Measurements from ENCODE around the gene MAD1L1.

The MAD1L1 gene

GRCh38 chr7:2156756-2157472, 75.8 kb downstream of the MAD1L1 start:
- no peak for DNase-seq (ENCODE audit: low spot score)

- no peak for DNase-seq (ENCODE audit: low spot score)
These were observed 77.9 kb downstream of the MAD1L1 start for GRCh38 chr7:2154831-2155230.

- DNase-seq (ENCODE audit: low spot score) = no peak
These were observed 78.6 kb downstream of the MAD1L1 start for GRCh38 chr7:2154121-2154520.

GRCh38 chr7:2152646-2153045, 80.1 kb downstream of the MAD1L1 start:
- DNase-seq (ENCODE audit: low spot score) = no peak

- DNase-seq (ENCODE audit: low spot score) = no peak
These were observed 80.7 kb downstream of the MAD1L1 start for GRCh38 chr7:2151801-2152612.

- DNase-seq (ENCODE audit: low spot score) = no peak
These were observed 81.5 kb downstream of the MAD1L1 start for GRCh38 chr7:2151237-2151636.

- DNase-seq (ENCODE audit: low spot score) = no peak
These were observed 82.3 kb downstream of the MAD1L1 start for GRCh38 chr7:2150445-2150815.

GRCh38 chr7:2149672-2150444, 82.9 kb downstream of the MAD1L1 start:
- DNase-seq (ENCODE audit: low spot score) = no peak

- no peak for DNase-seq (ENCODE audit: low spot score)
These were observed 83.9 kb downstream of the MAD1L1 start for GRCh38 chr7:2148814-2149213.

- no peak for DNase-seq (ENCODE audit: low spot score)
These were observed 84.6 kb downstream of the MAD1L1 start for GRCh38 chr7:2148189-2148588.

- no peak for DNase-seq (ENCODE audit: low spot score)
These were observed 85.9 kb downstream of the MAD1L1 start for GRCh38 chr7:2146676-2147472.

- no peak for DNase-seq (ENCODE audit: low spot score)
These were observed 86.7 kb downstream of the MAD1L1 start for GRCh38 chr7:2145835-2146580.

- DNase-seq (ENCODE audit: low spot score) = no peak
These were observed 87.8 kb downstream of the MAD1L1 start for GRCh38 chr7:2144926-2145325.

- no peak for DNase-seq (ENCODE audit: low spot score)
These were observed 88.7 kb downstream of the MAD1L1 start for GRCh38 chr7:2143981-2144595.

- DNase-seq (ENCODE audit: low spot score) = no peak
These were observed 89.3 kb downstream of the MAD1L1 start for GRCh38 chr7:2143450-2143849.

GRCh38 chr7:2142386-2142785, 90.4 kb downstream of the MAD1L1 start:
- DNase-seq (ENCODE audit: low spot score) = no peak

- no peak for DNase-seq (ENCODE audit: low spot score)
These were observed 91.1 kb downstream of the MAD1L1 start for GRCh38 chr7:2141651-2142050.

GRCh38 chr7:2141021-2141410, 91.7 kb downstream of the MAD1L1 start:
- DNase-seq (ENCODE audit: low spot score) = no peak

GRCh38 chr7:2140216-2141020, 92.3 kb downstream of the MAD1L1 start:
- no peak for DNase-seq (ENCODE audit: low spot score)

All from SW480 (cell line).